ENCODE data around the gene TEX14. TPM values are rescaled to one million over a fixed set of nuclear protein-coding genes. Genes with fewer than 3 reads are reported as not detected.

Gene TEX14
- total RNA-seq, 1 experiment from 2014 or later: 0.89 TPM

- no TSS peak for BruUV-seq (replicated peaks)
- Histone ChIP-seq H3K4me3 (replicated peaks in 1 of 2; ENCODE audit: low read depth in 1 of 2, low read length in 2 of 2) (no peak overlapping the region), H3K4me1 (ENCODE audit: control insufficient read depth in 1 of 2, insufficient read depth in 2 of 2, low read length in 2 of 2) (peaks cover 17 to 41% of the 10 kb centered on the region in 2 experiments), H2AFZ (ENCODE audit: low read depth, low read length, poor library complexity, severe bottlenecking) (no peak overlapping the region), H3K9me3 (ENCODE audit: control insufficient read depth in 1 of 2, insufficient read depth in 1 of 2, low read depth in 1 of 2, low read length in 2 of 2) (no peaks in the 10 kb centered on the region), H3K9me2 (ENCODE audit: insufficient read depth) (no peaks in the 10 kb centered on the region), H3K79me2 (ENCODE audit: insufficient read depth, low read length) (no peaks in the 10 kb centered on the region), H3K27ac (ENCODE audit: low read depth, low read length) (no peak overlapping the region), H3K4me2 (ENCODE audit: low read length) (no peak overlapping the region), H3K9ac (ENCODE audit: low read length) (no peak overlapping the region), H4K20me1 (ENCODE audit: insufficient read depth) (no peaks in the 10 kb centered on the region), H3K36me3 (ENCODE audit: control insufficient read depth in 1 of 2, insufficient read depth in 2 of 2, low read length in 2 of 2) (no peaks in the 10 kb centered on the region), H3K27me3 (ENCODE audit: insufficient read depth, low read length) (no peaks in the 10 kb centered on the region)
- intact Hi-C loops (cut with micrococcal nuclease): no loop called here
- DNase-seq (ENCODE audit: low read depth, low spot score) (no peak), ATAC-seq (no peak)
- TF ChIP-seq ZNF274 (IDR thresholded peaks at IDR 0.05; ENCODE audit: low read depth, low read length) (no peak), ELF1 (IDR thresholded peaks at IDR 0.05; ENCODE audit: borderline replicate concordance, low read depth) (no peak), RAD21 (IDR thresholded peaks at IDR 0.05; ENCODE audit: low read depth) (no peak)
- TF ChIP-seq, protein P1, sequence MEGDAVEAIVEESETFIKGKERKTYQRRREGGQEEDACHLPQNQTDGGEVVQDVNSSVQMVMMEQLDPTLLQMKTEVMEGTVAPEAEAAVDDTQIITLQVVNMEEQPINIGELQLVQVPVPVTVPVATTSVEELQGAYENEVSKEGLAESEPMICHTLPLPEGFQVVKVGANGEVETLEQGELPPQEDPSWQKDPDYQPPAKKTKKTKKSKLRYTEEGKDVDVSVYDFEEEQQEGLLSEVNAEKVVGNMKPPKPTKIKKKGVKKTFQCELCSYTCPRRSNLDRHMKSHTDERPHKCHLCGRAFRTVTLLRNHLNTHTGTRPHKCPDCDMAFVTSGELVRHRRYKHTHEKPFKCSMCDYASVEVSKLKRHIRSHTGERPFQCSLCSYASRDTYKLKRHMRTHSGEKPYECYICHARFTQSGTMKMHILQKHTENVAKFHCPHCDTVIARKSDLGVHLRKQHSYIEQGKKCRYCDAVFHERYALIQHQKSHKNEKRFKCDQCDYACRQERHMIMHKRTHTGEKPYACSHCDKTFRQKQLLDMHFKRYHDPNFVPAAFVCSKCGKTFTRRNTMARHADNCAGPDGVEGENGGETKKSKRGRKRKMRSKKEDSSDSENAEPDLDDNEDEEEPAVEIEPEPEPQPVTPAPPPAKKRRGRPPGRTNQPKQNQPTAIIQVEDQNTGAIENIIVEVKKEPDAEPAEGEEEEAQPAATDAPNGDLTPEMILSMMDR (IDR thresholded peaks at IDR 0.05 in 2 of 3, conservative IDR thresholded peaks at IDR 0.05 in 1 of 3; ENCODE audit: borderline replicate concordance in 1 of 3, insufficient read depth in 1 of 3, low read depth in 2 of 3, low read length in 2 of 3): no peak
- ChIA-PET POLR2A (interaction anchor here (0.8 to 3.4 kb wide), 2 partner anchors 92 kb away, joined by 3 to 33 read pairs; no protein-coding TSS in a partner anchor), CTCF (interaction anchor here (1.0 kb wide), 1 partner anchor 16 kb away, joined by 3 read pairs; no protein-coding TSS in a partner anchor), RAD21 (ENCODE audit: low non-redundant PET in 1 of 2, low total read pairs in 2 of 2, uncharacterized antibody in 2 of 2, unreplicated experiment in 2 of 2) (no interaction called here)
Measured at GRCh38 chr17:58538811-58539409, 152.9 kb downstream of the TEX14 start.

GRCh38 chr17:58537266-58537665 lies 154.6 kb downstream of the TEX14 start:
- no peak overlapping the region for H3K4me3 ChIP-seq (replicated peaks in 1 of 2; ENCODE audit: low read depth in 1 of 2, low read length in 2 of 2)
- H4K20me1 ChIP-seq (ENCODE audit: insufficient read depth): no peaks in the 10 kb centered on the region
- POLR2A ChIA-PET: interaction anchor here (0.6 to 4.8 kb wide), 2 partner anchors 16 to 94 kb away, joined by 4 to 33 read pairs; no protein-coding TSS in a partner anchor
- no peaks in the 10 kb centered on the region for H3K9me2 ChIP-seq (ENCODE audit: insufficient read depth)
- no peak overlapping the region for H3K27ac ChIP-seq (ENCODE audit: low read depth, low read length)
- no peaks in the 10 kb centered on the region; the same call in 1 of the 2 replicates for H3K27me3 ChIP-seq (ENCODE audit: insufficient read depth, low read length)
- no peak for DNase-seq (ENCODE audit: low read depth, low spot score)
- H3K9me3 ChIP-seq (ENCODE audit: control insufficient read depth in 1 of 2, insufficient read depth in 1 of 2, low read depth in 1 of 2, low read length in 2 of 2): no peaks in the 10 kb centered on the region
- H3K79me2 ChIP-seq (ENCODE audit: insufficient read depth, low read length): no peaks in the 10 kb centered on the region
- no peaks in the 10 kb centered on the region for H3K36me3 ChIP-seq (ENCODE audit: control insufficient read depth in 1 of 2, insufficient read depth in 2 of 2, low read length in 2 of 2)
- CTCF ChIA-PET: interaction anchor here (2.5 kb wide), 1 partner anchor 18 kb away, joined by 7 read pairs; no protein-coding TSS in a partner anchor
- no peak overlapping the region for H2AFZ ChIP-seq (ENCODE audit: low read depth, low read length, poor library complexity, severe bottlenecking)
- RAD21 ChIA-PET (ENCODE audit: low non-redundant PET in 1 of 2, low total read pairs in 2 of 2, uncharacterized antibody in 2 of 2, unreplicated experiment in 2 of 2): no interaction called here
- H3K4me2 ChIP-seq (ENCODE audit: low read length): peak overlapping the region; percentile 31; the same call in 1 of the 2 replicates
- H3K4me1 ChIP-seq (ENCODE audit: control insufficient read depth in 1 of 2, insufficient read depth in 2 of 2, low read length in 2 of 2): peaks cover 19 to 48% of the 10 kb centered on the region in 2 experiments
- intact Hi-C loops (cut with micrococcal nuclease): no loop called here
- H3K9ac ChIP-seq (ENCODE audit: low read length): no peak overlapping the region
- ATAC-seq: no peak
- BruUV-seq (replicated peaks): no TSS peak
- no peak for TF ChIP-seq EZH2 (IDR thresholded peaks at IDR 0.05)
- no peak for TF ChIP-seq SIN3A (IDR thresholded peaks at IDR 0.05; ENCODE audit: low read depth)
- no peak for TF ChIP-seq POLR2AphosphoS5 (IDR thresholded peaks at IDR 0.05; ENCODE audit: low read depth, low read length)
- no peak for TF ChIP-seq EGR1 (IDR thresholded peaks at IDR 0.05; ENCODE audit: low read depth)
- no peak for TF ChIP-seq ZFX (IDR thresholded peaks at IDR 0.05)
- TF ChIP-seq ATF3 (IDR thresholded peaks at IDR 0.05): no peak
- no peak for TF ChIP-seq CBX3 (IDR thresholded peaks at IDR 0.05; ENCODE audit: low read depth)
- TF ChIP-seq ZBTB33 (IDR thresholded peaks at IDR 0.05; ENCODE audit: extremely low read depth, insufficient replicate concordance, low read length): no peak
- TF ChIP-seq MAX (IDR thresholded peaks at IDR 0.05): no peak
